D721Med (cell line): ENCODE results near the gene PLCB3.

Experiments
- DNase-seq: peaks from one replicate; pipeline ENCODE4 v3.0.0; 2011; ENCODE audit warnings: low spot score; ENCODE audit not compliant: insufficient read length
- FAIRE-seq: peaks from 2 replicates; lab custom pipeline; 2011; peaks lifted over from hg19 to GRCh38; lab: Jason Lieb, UNC
- TF ChIP-seq, protein P1 (sequence below): IDR thresholded peaks from 2 replicates; pipeline ENCODE4 v1.5.1; 2012; ENCODE audit warnings: mild to moderate bottlenecking, control low read depth; ENCODE audit not compliant: insufficient read depth; ENCODE audit errors: missing control alignments

PLCB3 gene

DNA sequence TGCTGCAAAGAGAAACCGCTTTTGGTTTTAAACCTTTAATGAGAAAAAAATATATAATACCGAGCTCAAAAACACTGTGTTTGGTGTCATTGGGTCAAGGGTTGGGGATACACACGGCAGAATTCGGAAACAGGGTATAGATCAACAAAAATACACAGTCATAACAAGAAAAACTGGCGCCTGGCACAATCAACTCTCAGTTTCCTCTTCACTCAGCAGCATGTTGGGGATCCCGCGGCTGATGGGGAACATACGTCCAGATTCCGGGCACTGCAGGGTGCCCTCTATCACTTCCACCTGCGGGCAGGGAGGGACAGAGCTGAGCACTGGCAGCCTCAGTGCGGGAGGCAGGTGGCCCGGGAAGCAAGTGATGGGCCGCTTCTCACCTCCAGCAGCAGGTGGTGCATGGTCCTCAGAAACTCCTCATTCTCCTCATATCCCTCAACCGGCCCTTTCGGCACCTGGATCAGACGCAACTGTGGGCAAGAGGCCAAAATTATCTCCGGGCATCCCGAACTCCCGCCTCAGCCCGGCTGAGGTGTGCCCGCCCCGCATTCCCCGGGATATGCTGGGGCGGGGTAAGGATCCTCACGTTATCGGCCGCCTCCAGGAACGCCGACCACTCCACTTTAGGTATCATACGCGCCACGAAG, 65.5 kb downstream of the PLCB3 start:
- no peak for FAIRE-seq
- DNase-seq, result no peak
- TF ChIP-seq, protein P1, sequence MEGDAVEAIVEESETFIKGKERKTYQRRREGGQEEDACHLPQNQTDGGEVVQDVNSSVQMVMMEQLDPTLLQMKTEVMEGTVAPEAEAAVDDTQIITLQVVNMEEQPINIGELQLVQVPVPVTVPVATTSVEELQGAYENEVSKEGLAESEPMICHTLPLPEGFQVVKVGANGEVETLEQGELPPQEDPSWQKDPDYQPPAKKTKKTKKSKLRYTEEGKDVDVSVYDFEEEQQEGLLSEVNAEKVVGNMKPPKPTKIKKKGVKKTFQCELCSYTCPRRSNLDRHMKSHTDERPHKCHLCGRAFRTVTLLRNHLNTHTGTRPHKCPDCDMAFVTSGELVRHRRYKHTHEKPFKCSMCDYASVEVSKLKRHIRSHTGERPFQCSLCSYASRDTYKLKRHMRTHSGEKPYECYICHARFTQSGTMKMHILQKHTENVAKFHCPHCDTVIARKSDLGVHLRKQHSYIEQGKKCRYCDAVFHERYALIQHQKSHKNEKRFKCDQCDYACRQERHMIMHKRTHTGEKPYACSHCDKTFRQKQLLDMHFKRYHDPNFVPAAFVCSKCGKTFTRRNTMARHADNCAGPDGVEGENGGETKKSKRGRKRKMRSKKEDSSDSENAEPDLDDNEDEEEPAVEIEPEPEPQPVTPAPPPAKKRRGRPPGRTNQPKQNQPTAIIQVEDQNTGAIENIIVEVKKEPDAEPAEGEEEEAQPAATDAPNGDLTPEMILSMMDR, result no peak

DNA sequence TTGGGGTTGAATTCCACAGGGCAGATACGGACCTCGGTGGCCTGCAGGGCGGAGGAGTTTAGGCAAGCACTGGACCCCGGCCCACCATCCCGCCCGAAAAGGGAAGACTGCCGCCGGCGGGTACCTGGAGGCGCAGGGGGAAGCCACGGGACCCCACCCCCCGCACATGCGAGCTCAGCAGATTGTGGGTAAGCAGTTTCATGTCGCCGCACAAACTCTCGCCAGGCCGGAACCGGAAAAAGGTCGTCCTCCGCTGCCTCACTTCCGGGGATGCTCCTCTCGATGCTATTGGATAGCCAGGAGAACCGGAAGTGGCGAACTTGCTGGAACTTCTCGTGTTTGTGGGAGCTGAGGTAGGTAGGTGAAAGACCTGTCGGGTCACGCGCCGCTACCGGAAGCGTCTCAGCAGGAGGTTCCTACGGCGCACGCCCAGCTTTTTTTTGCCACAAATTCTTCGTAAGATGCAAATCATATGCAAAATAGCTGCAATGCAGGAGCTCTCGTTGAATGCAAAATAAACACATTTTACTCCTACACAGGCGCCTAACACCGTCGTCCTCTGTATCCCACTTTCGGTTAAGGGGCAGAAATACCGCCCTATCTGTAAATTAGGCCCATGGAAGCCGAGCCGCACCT, 66.1 kb downstream of the PLCB3 start, which contains the start of gene TRMT112:
Gene TRMT112, minus strand, starts transcription at position 235 of the 636 bp plus-strand sequence. Its CDS starts 33 bp downstream, at position 202.
- FAIRE-seq (peak; percentile 48), DNase-seq (peak; percentile 86)
- TF ChIP-seq, protein P1, result no peak

DNA sequence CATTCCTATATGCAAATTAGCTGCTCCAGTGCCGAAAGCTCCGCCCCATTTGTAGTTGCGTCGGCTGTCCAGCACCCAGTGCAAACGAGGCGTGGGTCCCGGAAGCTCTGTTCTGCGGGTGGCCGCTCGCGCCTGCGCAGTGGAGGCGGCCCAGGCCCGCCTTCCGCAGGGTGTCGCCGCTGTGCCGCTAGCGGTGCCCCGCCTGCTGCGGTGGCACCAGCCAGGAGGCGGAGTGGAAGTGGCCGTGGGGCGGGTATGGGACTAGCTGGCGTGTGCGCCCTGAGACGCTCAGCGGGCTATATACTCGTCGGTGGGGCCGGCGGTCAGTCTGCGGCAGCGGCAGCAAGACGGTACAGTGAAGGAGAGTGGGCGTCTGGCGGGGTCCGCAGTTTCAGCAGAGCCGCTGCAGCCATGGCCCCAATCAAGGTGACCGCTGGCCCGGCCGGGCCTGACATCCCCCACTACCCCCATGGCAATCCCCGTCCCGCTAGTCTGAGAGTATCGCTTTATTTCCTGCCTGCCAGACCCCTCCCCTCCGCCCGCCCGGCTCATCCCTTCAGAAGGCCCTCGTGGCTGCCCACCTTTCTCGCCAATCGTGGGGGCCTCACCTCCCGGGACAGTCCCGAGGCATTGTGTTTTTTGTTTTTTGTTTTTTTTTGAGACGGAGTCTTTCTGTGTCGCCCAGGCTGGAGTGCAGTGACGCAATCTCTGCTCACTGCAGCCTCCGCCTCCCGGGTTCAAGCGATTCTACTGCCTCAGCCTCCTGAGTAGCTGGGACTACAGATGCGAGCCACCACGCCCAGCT, 66.8 kb downstream of the PLCB3 start, which contains the start of gene PRDX5:
Gene PRDX5, plus strand, starts transcription at position 161 of the 805 bp plus-strand sequence. Its CDS starts 95 bp downstream, at position 256.
- FAIRE-seq (no peak), DNase-seq (peak; percentile 87)
- TF ChIP-seq, protein P1, result peak; percentile 43
